Skeletal muscle satellite cell (primary cell): ENCODE measurements around the gene TBC1D7. TPM values are rescaled to one million over a fixed set of nuclear protein-coding genes. Genes with fewer than 3 reads are reported as not detected.

Experiments
- H3K27me3 ChIP-seq: 2 replicates; pipeline ENCODE4 v1.7.0; 2013; ENCODE audit warnings: low read length; ENCODE audit not compliant: control insufficient read depth, insufficient read depth
- H3K36me3 ChIP-seq: 2 replicates; pipeline ENCODE4 v1.7.0; 2013; ENCODE audit warnings: mild to moderate bottlenecking, control low read depth, low read length; ENCODE audit not compliant: insufficient read depth
- H3K4me1 ChIP-seq: 2 replicates; pipeline ENCODE4 v1.7.0; 2013; ENCODE audit warnings: low read length; ENCODE audit not compliant: control insufficient read depth, insufficient read depth
- H3K4me2 ChIP-seq: 2 replicates; pipeline ENCODE4 v1.7.0; 2013; ENCODE audit warnings: mild to moderate bottlenecking, low read length
- H3K4me3 ChIP-seq: 2 replicates; pipeline ENCODE4 v1.7.0; 2013; ENCODE audit warnings: low read length
- H3K9ac ChIP-seq: 2 replicates; pipeline ENCODE4 v1.7.0; 2013; ENCODE audit warnings: mild to moderate bottlenecking, low read depth, low read length, moderate library complexity
- H3K9me3 ChIP-seq: replicated peaks from 2 replicates; pipeline ENCODE4 v1.7.0; 2013; ENCODE audit warnings: mild to moderate bottlenecking, control low read depth, low read length
- total RNA-seq: library from RNA; depleted of rRNA; stranded (reverse); fragments of >200 nt; gene quantifications from 2 replicates; pipeline ENCODE4 v1.2.3, GENCODE V29; 2012; rRNA removed

The TBC1D7 gene
- total RNA-seq = 16.4 and 19.0 TPM in 2 replicates

DNA sequence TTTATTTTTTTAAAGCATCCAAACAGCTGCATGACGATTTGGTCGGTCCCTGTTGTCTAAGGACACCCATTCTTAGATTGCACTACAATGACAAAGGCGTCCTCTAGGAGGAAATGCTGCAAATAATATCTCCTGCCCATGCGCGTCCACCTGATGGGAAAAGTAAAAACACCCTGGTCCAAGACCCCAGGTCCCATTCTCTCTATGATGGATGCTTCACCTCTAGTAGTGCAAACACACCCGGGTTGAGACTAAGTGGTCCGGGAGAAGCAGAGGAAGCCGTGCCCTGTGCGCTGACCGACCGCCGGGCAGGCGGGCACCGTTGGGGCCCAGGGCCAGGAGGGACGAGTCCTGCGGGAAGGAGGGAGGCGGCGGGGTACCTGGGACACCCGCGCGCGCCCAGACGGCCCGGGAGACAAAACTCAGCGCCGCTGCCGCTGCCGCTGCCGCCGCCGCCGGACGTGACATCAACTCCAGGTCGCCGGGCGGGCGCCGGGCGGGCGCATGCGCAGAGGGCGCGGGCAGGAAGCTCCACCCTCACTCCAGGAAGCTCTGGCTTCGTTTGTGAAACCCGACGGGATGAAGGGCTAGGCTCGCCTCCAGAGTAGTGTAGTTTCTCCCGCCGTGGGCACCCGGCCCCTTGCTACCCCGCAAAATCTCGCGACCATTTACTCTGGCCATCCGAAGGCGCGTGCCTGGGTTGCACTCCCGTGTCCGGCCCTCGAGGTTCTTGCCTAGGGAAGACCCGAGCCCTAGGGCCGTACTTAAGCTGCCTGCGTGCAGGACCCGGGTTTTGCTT, at the start of gene TBC1D7:
TBC1D7 (minus strand) TSS at position 462 of the 799 bp plus-strand sequence. CDS start 1,639 bp downstream, outside the sequence.
- Histone ChIP-seq H3K9ac (peak within 1 kb of the TSS; percentile 92), H3K27me3 (no peaks in the 10 kb centered on the region), H3K4me3 (peak within 1 kb of the TSS; percentile 86), H3K4me2 (peak within 1 kb of the TSS; percentile 85), H3K4me1 (peaks cover 17% of the 10 kb centered on the region), H3K9me3 (no peaks in the 10 kb centered on the region), H3K36me3 (peaks cover 20% of the 10 kb centered on the region)

DNA sequence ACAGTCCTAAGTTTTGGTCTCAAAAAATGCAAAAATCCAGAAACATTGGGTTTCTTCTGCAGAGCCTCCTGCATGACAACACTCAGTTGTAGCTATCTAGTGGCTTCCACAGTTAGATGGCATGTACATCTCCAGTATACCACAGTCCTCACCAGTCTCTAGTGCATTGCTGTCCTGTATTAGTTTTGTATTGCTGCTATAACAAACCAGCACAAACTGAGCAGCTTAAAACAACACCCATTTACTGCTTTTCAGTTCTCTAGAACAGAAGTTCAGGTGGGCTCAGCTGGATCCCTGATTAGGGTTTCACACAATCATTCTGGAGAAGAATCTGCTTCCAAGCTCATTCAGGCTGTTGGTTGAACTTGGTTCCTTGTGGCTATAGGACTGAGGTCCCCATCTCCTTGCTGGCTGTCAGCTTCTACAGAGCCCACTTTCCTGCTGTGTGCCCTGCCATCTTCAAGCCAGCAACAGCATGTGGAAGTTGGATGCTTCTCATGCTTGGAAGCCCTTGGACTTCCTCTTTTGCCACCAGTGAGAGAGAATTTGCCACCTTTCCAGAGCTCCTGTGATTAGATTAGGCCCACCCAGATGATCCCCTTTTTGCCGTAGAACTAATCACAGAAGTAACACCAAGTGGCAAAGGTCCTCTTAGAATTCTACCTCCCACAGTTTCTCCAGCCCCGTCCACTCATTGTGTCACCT, 48.9 kb upstream of the TBC1D7 start:
- Histone ChIP-seq H3K27me3 (no peaks in the 10 kb centered on the region), H3K4me2 (no peak overlapping the region)

DNA sequence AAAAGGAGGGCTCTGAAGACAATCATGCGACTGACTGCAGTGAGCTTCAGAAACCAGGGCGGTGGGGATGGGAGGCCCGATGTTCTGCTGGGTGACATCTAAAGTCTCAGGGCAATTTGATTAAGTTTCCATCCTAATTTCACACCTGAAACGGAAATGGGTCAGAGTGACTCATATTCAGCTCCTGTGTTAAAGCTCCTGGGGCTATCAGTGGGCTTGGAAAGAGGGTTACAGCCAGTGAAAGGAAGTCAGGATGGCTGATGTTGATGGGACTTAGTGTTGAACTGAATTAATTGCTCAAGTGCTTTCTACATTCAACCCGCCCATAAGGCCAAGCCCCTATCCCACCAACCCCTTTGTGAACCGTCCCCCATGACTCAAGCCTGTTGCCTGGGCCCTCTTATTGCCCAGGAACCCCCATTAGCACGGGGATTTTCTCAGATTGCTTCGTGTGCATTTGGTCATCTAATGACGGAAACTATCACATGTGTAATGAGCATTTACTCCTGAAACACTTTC, 47.1 kb upstream of the TBC1D7 start:
- no peaks in the 10 kb centered on the region for H3K27me3 ChIP-seq

More for the DNA sequence above, 48.9 kb upstream of the TBC1D7 start:
- Histone ChIP-seq H3K36me3 (no peaks in the 10 kb centered on the region), H3K9ac (no peak overlapping the region), H3K4me1 (no peaks in the 10 kb centered on the region), H3K9me3 (no peaks in the 10 kb centered on the region), H3K4me3 (no peak overlapping the region)

DNA sequence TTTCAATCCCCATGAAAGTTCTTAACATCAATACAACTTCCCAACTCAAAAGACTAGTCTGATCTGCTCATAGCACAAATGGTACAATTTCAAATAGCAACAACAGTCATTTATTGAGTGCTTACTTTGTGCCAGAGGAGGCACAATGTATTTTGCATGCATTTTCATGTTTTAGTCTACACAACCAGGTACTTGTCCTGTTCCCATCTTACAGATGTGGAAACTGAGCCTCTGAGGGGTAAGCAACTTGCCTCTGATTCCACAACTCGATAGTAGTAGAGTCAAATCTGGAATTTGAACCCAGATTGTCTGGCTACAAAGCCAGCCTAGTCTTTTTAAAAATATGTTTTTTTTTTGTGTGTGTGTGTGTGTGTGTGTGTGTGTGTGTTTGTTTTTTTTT, 45.6 kb upstream of the TBC1D7 start:
- Histone ChIP-seq H3K9me3 (no peaks in the 10 kb centered on the region), H3K4me2 (no peak overlapping the region), H3K4me3 (no peak overlapping the region), H3K27me3 (no peaks in the 10 kb centered on the region), H3K9ac (no peak overlapping the region), H3K4me1 (no peaks in the 10 kb centered on the region), H3K36me3 (no peaks in the 10 kb centered on the region)

More for the DNA sequence above, 47.1 kb upstream of the TBC1D7 start:
- no peaks in the 10 kb centered on the region for H3K4me1 ChIP-seq
- H3K4me2 ChIP-seq = no peak overlapping the region
- no peak overlapping the region for H3K4me3 ChIP-seq
- H3K9ac ChIP-seq = no peak overlapping the region
- no peaks in the 10 kb centered on the region for H3K36me3 ChIP-seq
- H3K9me3 ChIP-seq = no peaks in the 10 kb centered on the region

DNA sequence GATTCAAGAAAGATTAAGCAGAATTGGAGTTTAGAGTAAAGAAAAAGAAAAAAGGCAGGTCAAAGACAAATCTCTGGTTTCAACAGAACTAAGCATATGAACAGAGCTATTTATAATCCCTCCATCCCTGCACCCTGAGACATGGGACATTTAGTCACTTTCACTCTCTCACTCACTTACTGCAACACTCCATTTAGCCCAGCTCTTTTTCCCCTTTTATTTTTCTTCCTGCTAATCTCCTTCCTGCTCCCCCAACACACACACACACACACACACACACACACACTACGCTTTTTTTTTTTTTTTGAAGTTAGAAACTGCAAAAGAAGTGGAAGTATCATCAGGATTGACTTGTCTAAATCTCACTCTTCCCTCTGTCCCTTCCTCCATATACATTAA, 45.1 kb upstream of the TBC1D7 start:
- H3K4me2 ChIP-seq = no peak overlapping the region
- H3K27me3 ChIP-seq = no peaks in the 10 kb centered on the region
- no peak overlapping the region for H3K4me3 ChIP-seq

DNA sequence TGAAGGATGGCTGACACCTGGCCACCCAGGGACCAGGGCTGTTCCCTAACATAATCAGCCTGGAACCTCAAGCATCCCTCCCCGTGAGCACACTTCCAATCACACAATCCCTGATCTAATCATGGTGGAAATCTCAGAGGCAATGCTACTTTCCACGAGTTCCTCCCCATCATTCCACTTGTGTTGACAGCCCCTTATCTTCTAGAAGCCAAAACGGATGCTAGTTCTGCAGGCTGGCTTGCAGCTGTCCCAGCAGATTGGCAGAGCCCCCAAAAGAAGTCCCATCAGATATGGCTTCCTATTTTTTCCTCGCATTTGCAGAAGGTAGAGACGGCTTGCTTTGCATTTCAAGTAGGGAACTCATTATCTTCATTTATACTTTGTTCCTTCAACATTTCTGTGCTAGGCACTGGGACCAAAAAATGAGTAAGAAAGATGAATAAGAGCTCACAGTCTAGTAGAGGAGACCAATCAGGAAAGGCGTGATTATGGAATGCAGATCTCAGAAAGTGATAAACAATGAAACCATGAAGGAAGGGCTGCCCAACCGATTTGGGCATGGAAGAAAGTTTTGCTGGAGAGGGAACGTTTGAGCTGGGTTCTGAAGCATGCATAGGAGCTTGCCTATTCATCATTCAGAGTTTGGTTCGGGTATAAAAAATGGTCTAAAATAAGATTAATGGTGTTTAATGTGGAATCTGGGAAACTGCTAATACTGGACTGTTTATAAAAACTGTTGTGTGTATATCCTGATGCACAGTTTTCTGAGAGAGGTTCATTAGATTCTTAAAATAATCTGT, 44.6 kb upstream of the TBC1D7 start:
- Histone ChIP-seq H3K4me2 (no peak overlapping the region), H3K36me3 (no peaks in the 10 kb centered on the region), H3K9ac (no peak overlapping the region), H3K9me3 (no peaks in the 10 kb centered on the region), H3K4me1 (no peaks in the 10 kb centered on the region), H3K27me3 (no peaks in the 10 kb centered on the region), H3K4me3 (no peak overlapping the region)

More for the DNA sequence above, 45.1 kb upstream of the TBC1D7 start:
- H3K4me1 ChIP-seq = no peaks in the 10 kb centered on the region
- no peaks in the 10 kb centered on the region for H3K36me3 ChIP-seq
- no peak overlapping the region for H3K9ac ChIP-seq
- H3K9me3 ChIP-seq = no peaks in the 10 kb centered on the region

DNA sequence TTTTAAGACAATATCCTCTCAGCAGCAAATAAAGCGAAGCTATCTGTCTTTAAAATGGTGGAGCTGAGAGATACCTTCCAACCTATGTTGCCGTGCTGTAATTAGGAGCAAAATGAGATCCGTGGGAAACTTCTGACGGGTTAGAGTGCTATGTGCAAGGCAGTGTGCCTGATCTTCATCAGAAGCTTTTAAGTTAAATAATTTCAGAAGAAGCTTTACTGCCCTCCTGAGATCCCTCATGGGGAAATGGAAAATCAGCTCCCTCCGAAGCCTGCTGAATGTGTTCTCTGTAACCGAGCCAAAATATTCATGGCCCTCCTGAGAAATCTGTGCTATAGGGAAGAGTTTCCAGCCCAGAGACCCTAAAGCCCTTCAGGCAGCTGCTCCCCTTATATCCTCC, 43.7 kb upstream of the TBC1D7 start:
- Histone ChIP-seq H3K9ac (no peak overlapping the region), H3K36me3 (no peaks in the 10 kb centered on the region), H3K27me3 (no peaks in the 10 kb centered on the region), H3K4me2 (no peak overlapping the region), H3K9me3 (no peaks in the 10 kb centered on the region), H3K4me3 (no peak overlapping the region), H3K4me1 (no peaks in the 10 kb centered on the region)

DNA sequence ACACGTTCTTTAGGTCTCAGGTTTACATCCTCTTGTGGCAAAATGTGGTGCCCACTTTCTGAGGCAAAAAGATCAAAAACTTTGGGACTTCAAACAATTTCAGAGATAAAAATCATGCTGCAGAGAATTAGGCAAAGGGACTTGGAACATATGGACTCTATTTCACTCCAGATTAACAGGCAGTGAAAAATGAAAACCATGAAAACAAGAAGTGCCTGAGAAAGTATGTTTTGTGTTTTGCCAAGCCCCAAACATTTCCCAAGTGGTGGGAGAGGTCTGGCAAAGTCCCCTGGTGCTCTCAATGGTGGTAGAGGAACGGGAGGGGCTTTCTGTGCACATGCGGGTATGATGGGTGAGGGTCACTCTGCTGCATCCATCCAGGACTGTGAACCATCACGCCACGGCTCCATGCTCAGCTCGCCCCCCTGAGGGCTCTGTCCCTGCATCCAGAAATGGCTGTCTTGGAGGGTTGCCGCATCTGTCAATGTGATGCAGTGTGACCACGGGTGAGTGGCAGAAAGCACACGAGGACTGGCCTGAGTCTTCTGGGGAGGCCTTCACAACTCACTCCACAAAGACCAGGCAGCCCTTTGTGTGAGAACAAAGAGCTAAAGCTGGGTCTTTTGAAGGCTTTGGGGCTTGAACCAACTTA, 43.2 kb upstream of the TBC1D7 start:
- H3K4me1 ChIP-seq = no peaks in the 10 kb centered on the region
- H3K36me3 ChIP-seq = no peaks in the 10 kb centered on the region
- no peaks in the 10 kb centered on the region for H3K27me3 ChIP-seq
- no peak overlapping the region for H3K4me2 ChIP-seq
- H3K9ac ChIP-seq = no peak overlapping the region
- no peak overlapping the region for H3K4me3 ChIP-seq
- no peaks in the 10 kb centered on the region for H3K9me3 ChIP-seq

DNA sequence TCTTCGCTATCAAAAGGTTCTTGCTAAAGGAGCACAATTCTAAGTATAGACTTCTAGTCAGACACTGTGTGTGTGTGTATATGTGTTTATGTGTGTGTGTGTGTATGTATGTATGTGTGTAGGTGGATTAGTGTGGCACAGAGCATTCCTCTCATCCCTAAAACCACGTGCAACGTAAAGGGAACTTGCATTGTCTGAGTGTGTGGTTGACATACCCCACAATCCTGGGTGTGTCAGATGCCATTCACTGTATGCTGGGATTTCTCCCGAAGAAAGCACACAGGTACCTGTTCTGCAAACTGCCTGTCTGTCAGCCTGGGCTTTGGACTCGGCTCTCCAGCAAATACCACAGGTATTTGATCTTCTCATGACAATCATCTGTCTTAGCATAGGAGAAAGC, 42.3 kb upstream of the TBC1D7 start:
- Histone ChIP-seq H3K9me3 (no peaks in the 10 kb centered on the region), H3K4me2 (no peak overlapping the region), H3K36me3 (no peaks in the 10 kb centered on the region), H3K4me1 (no peaks in the 10 kb centered on the region), H3K4me3 (no peak overlapping the region), H3K27me3 (no peaks in the 10 kb centered on the region), H3K9ac (no peak overlapping the region)

DNA sequence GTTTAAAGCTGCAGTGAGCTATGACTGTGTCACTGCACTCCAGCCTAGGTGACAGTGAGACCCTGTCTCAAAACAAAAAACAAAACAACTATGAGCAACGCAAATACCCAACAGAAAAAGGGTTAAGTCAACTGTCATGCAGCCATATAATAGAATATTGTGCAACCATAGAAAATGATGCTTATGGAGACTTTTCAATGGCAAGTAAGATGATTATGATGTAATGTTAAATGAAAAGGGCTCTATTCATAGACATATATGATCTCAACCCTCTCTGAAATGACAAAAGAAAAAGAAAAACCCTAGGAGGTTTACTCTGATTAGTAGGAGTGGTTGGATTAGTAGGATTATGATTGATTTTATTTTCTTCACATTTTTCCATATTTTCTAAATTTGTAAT, 41.3 kb upstream of the TBC1D7 start:
- Histone ChIP-seq H3K36me3 (no peaks in the 10 kb centered on the region), H3K27me3 (no peaks in the 10 kb centered on the region), H3K9me3 (no peaks in the 10 kb centered on the region), H3K4me2 (no peak overlapping the region), H3K4me3 (no peak overlapping the region), H3K4me1 (no peaks in the 10 kb centered on the region), H3K9ac (no peak overlapping the region)

DNA sequence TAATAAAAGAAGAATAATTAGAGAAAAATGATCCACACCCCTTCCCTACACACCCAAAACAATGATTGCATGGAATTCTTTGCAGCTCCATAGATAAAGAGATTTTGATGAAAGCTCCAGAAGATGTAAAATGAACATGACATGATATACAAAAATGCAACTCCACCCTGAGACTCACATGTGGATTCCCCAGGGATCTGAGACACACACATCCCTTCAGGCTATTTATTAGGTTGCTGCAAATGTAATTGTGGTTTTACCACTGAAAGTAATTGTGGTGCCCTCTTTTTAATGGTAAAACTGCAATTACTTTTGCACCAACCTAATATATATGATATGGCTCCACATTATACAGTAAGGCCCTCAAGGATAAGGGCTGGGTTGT, 40.4 kb upstream of the TBC1D7 start:
- Histone ChIP-seq H3K9me3 (no peaks in the 10 kb centered on the region), H3K27me3 (no peaks in the 10 kb centered on the region), H3K9ac (no peak overlapping the region), H3K4me3 (no peak overlapping the region), H3K4me2 (no peak overlapping the region), H3K36me3 (no peaks in the 10 kb centered on the region), H3K4me1 (no peaks in the 10 kb centered on the region)
